Omental fat pad (tissue), 4 donors: ENCODE measurements around the gene MDN1. TPM values are rescaled to one million over a fixed set of nuclear protein-coding genes. Genes with fewer than 3 reads are reported as not detected.

Source experiments
- ATAC-seq: fragments of 150-250 bp; one replicate; pipeline ENCODE4 v1.9.1; 2016; ENCODE audit warnings: mild to moderate bottlenecking, moderate library complexity; ENCODE audit not compliant: low FRiP score
- DNase-seq: peaks from one replicate; pipeline ENCODE4 v3.0.0-alpha.2; 2019; ENCODE audit warnings: low spot score
- total RNA-seq, 4 donors: library from RNA; depleted of rRNA; stranded (reverse); fragments of >200 nt; gene quantifications; one replicate each; pipeline ENCODE4 v1.1.0, GENCODE V29; 2016
- TF ChIP-seq, protein P1 (sequence below), 3 donors: fragments of 450-650 bp; IDR thresholded peaks; one replicate each; pipeline ENCODE4 v1.5.1; 2016 to 2017; ENCODE audit warnings: antibody characterized with exemption in 3 of 3, mild to moderate bottlenecking in 3 of 3, moderate library complexity in 2 of 3

The MDN1 gene
- total RNA-seq, 4 donors from 2014 or later: 21.6 to 58.5 (median 33.3) TPM

DNA sequence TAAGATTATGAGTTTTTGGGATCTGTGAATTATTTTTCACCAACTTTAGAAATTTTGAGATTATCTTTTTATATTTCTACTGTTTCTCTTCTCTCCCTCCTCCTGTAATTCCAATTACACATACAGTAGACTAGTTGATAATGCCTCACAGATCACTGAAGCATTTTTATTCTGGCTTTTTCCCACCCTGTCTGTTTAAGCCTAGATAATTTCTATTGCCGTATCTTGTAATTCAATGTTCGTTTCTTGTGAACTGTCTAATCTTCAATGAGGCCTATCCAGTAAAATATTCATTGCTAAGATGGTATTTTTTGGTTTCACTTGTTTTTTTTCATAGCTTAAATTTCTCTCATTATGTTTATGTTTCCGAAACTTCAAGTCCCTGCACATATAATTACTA lies 12.0 kb downstream of the MDN1 start:
- DNase-seq (no peak), ATAC-seq (no peak)
- TF ChIP-seq, protein P1, sequence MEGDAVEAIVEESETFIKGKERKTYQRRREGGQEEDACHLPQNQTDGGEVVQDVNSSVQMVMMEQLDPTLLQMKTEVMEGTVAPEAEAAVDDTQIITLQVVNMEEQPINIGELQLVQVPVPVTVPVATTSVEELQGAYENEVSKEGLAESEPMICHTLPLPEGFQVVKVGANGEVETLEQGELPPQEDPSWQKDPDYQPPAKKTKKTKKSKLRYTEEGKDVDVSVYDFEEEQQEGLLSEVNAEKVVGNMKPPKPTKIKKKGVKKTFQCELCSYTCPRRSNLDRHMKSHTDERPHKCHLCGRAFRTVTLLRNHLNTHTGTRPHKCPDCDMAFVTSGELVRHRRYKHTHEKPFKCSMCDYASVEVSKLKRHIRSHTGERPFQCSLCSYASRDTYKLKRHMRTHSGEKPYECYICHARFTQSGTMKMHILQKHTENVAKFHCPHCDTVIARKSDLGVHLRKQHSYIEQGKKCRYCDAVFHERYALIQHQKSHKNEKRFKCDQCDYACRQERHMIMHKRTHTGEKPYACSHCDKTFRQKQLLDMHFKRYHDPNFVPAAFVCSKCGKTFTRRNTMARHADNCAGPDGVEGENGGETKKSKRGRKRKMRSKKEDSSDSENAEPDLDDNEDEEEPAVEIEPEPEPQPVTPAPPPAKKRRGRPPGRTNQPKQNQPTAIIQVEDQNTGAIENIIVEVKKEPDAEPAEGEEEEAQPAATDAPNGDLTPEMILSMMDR (IDR thresholded peaks at IDR 0.05): no peak

DNA sequence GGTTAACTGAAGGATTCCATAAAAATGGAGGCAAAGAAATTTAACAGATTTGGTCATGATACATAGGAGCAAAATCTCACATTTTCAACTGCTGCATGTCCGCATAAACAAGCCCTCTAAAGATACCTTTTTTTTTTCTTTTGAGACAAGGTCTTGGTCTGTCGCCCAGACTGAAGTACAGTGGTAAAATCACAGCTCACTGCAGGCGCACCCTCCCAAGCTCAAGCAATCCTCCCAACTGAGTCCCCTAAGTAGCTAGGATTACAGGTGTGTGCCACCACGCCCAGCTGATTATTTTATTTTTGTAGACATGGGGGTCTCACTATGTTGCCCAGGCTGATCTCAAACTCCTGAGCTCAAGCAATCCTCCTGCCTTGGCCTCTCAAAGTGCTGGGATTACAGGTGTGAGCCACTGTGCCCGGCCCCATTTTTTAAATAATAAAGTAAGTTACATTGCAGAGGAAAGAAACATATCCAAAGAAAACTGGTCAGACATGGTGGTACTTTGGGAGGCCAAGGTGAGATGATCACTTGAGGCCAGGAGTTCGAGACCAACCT lies 13.7 kb downstream of the MDN1 start:
- no peak for DNase-seq

DNA sequence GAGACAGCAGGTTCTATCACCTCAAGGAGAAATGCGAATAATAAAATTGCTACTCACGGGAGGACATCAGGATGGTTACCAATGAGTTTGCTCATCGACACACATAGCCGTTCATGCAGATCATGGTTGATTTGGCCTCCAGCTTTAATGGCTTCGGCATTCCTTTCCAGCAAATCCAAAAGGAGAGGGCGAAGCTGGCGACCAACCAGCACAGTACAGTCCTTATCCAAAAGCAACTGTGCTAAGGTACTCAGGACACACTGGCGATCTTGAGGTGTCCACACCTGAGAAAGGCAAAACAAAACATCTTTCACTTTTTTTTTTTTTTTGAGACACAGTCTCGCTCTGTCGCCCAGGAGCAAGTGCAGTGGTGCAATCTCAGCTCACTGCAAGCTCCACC lies 16.3 kb downstream of the MDN1 start:
- TF ChIP-seq, protein P1 (IDR thresholded peaks at IDR 0.05): no peak
- ATAC-seq (no peak), DNase-seq (no peak)

More for the DNA sequence above, 13.7 kb downstream of the MDN1 start:
- ATAC-seq: no peak
- TF ChIP-seq, protein P1 (IDR thresholded peaks at IDR 0.05): no peak

DNA sequence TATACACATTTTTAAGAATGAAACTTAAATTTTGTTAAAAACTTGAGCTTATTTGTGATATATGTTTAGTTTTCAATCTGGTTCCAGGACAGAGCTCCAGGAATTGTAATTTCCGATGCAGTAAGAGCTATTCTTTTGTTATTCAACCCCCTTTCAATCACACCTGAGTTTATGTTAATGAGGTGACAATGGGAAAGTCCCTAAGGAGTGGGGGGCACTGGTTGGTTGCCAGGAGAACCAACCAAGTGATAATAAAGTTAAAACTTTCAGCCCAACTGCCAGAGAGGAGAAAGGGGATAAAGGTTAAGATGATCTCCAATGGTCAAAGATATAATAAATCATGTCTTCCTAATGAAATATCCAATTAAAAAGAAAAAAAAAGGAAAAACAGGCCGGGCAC lies 19.8 kb downstream of the MDN1 start:
- TF ChIP-seq, protein P1 (IDR thresholded peaks at IDR 0.05): no peak
- DNase-seq (no peak), ATAC-seq (no peak)

DNA sequence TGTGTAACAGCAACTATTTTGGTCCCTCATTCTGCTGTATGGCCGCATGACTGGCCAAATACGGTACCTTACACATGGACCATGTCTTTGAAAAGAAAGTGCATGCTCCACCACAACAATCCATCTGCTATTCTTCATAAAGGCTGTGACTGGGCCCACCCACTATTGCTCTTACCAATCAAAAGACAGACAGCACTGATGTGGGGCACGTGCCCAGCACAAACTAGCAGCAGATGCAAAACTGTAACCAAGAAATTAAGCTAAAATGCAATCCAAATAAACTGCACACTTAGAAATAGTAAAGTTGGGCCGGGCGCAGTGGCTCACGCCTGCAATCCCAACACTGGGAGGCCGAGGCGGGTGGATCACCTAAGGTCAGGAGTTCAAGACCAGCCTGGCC lies 20.5 kb downstream of the MDN1 start:
- TF ChIP-seq, protein P1 (IDR thresholded peaks at IDR 0.05): no peak
- DNase-seq (no peak), ATAC-seq (no peak)

DNA sequence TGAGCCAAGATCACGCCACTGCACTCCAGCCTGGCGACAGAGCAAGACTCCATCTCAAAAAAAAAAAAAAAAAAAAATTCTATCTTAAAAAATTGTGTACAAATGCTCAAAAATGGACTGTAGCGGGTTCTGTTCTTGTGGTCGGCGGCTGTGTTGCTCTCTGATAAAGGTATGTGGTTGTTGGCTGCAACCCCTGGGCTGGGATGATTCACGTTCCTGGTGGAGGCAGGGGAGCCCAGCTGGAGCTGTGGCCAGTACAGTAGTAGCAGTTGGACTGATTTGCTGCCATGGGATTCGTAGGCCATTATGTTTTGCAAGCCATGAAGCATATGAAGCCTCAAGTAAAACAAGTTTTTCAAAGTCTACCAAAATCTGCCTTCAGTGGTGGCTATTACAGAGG lies 22.3 kb downstream of the MDN1 start:
- ATAC-seq (no peak), DNase-seq (no peak)
- TF ChIP-seq, protein P1 (IDR thresholded peaks at IDR 0.05): no peak

DNA sequence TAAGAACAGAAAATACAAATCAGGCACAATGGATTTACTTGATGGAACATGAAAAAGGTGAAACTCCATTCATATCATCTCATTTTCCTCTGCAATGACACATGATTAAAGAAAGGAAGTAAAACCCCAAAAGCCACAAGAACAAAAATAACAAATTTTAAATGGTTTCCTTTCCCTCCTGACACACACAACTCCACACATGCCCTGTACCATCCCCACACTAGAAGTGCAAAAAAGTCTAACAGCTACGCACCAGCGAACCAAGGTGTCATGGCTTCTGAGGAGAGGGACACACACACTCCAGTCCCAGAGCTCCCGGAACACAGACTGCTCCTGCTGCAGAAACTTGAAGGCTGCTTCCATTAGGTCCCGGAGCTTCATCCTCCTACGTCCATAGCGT lies 25.3 kb downstream of the MDN1 start:
- DNase-seq (no peak), ATAC-seq (no peak)
- TF ChIP-seq, protein P1 (IDR thresholded peaks at IDR 0.05): no peak
